ENCODE results near the gene CPXM1. TPM values are rescaled to one million over a fixed set of nuclear protein-coding genes. Genes with fewer than 3 reads are reported as not detected.

The CPXM1 gene
- total and polyA plus RNA-seq, 4 donors = 0.08 to 5.5 (median 0.16) TPM

DNA sequence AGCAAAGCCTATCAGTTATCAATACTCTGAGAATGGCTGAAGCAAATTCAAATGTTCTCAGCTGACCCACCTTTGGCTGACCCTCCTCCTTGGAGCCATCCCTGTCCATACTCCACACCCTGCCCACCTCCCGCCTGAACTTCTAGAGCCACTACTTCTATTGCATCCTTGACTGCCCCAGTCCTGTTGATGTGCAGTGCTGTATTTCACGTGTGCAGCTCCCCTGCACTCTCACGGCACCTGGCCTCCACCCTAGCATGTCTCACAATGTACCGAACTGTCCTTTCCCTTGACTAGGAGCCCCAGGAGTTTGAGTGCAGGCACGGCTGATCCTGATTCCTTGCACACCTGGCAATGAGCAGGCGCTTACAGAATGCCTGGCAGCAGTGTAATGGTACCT is 7.0 kb downstream of the CPXM1 start:
- H3K9me3 ChIP-seq (ENCODE audit: control insufficient read depth in 4 of 4, low read length in 3 of 4) = no peaks in the 10 kb centered on the region
- H3K27me3 ChIP-seq (ENCODE audit: control insufficient read depth in 4 of 4, insufficient read depth in 4 of 4, low read length in 3 of 4) = peaks cover 0 to 6% (median 1%) of the 10 kb centered on the region in 4 donors

DNA sequence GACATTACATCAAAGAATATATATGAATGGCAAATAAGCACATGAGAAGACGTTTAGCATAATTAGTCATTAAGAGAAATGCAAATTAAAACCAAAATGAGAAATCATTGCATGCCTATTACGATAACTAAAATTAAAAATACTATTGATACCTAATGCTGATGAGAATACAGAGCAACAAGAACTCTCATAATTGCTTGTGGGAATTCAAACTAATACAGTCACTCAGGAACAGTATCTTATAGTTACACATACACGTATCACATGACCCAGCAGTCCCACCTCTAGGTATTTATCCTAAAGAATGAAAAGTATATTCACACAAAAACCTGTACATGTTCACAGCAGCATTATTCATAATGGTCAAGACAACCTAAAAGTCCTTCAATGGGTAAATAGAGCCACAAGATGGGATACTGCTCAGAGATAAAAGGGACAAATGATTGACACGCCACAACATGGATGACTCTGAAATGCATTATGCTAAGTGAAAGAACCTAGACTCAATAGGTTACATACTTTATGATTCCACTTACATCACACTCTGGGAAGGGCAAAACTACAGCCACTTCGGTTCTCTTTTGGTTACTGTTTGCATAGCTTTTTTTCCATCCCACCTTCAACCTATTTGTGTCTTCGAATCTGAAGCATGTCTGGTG is 16.4 kb downstream of the CPXM1 start:
- H3K4me3 ChIP-seq (ENCODE audit: low read depth in 1 of 3, low read length in 3 of 3) = no peak overlapping the region
- peaks cover 0 to 6% (median 0%) of the 10 kb centered on the region in 4 donors for H3K27me3 ChIP-seq (ENCODE audit: control insufficient read depth in 4 of 4, insufficient read depth in 4 of 4, low read length in 3 of 4)
- peaks cover 0 to 4% (median 0%) of the 10 kb centered on the region in 4 donors for H3K9me3 ChIP-seq (ENCODE audit: control insufficient read depth in 4 of 4, low read length in 3 of 4)
- no peak overlapping the region for H3K9ac ChIP-seq (ENCODE audit: low read depth in 1 of 2, low read length in 2 of 2)
- WGBS = 77% methylated on average over 6 of the region's 6 CpGs
- no peak overlapping the region for H3K27ac ChIP-seq (ENCODE audit: low read depth in 1 of 2, low read length in 2 of 2)
- no peaks in the 10 kb centered on the region for H3K36me3 ChIP-seq (ENCODE audit: control insufficient read depth in 4 of 4, insufficient read depth in 3 of 4, low read depth in 1 of 4, low read length in 3 of 4)
- no peaks in the 10 kb centered on the region for H3K4me1 ChIP-seq (ENCODE audit: control insufficient read depth in 4 of 4, insufficient read depth in 4 of 4, low read length in 3 of 4)
- DNase-seq (ENCODE audit: low spot score) = no peak
- TF ChIP-seq, protein P1, sequence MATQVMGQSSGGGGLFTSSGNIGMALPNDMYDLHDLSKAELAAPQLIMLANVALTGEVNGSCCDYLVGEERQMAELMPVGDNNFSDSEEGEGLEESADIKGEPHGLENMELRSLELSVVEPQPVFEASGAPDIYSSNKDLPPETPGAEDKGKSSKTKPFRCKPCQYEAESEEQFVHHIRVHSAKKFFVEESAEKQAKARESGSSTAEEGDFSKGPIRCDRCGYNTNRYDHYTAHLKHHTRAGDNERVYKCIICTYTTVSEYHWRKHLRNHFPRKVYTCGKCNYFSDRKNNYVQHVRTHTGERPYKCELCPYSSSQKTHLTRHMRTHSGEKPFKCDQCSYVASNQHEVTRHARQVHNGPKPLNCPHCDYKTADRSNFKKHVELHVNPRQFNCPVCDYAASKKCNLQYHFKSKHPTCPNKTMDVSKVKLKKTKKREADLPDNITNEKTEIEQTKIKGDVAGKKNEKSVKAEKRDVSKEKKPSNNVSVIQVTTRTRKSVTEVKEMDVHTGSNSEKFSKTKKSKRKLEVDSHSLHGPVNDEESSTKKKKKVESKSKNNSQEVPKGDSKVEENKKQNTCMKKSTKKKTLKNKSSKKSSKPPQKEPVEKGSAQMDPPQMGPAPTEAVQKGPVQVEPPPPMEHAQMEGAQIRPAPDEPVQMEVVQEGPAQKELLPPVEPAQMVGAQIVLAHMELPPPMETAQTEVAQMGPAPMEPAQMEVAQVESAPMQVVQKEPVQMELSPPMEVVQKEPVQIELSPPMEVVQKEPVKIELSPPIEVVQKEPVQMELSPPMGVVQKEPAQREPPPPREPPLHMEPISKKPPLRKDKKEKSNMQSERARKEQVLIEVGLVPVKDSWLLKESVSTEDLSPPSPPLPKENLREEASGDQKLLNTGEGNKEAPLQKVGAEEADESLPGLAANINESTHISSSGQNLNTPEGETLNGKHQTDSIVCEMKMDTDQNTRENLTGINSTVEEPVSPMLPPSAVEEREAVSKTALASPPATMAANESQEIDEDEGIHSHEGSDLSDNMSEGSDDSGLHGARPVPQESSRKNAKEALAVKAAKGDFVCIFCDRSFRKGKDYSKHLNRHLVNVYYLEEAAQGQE (IDR thresholded peaks at IDR 0.05) = no peak
- TF ChIP-seq HNF4A (conservative IDR thresholded peaks at IDR 0.05) = no peak
- no peak for TF ChIP-seq EGR1 (IDR thresholded peaks at IDR 0.05; ENCODE audit: low read depth in 2 of 2)
- no peak for TF ChIP-seq YY1 (IDR thresholded peaks at IDR 0.05)
- no peak for TF ChIP-seq RAD21 (IDR thresholded peaks at IDR 0.05)
- no peak for TF ChIP-seq ZBTB33 (IDR thresholded peaks at IDR 0.05)
- TF ChIP-seq, protein P2, sequence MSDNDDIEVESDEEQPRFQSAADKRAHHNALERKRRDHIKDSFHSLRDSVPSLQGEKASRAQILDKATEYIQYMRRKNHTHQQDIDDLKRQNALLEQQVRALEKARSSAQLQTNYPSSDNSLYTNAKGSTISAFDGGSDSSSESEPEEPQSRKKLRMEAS (IDR thresholded peaks at IDR 0.05) = no peak
- TF ChIP-seq NR2F2 (IDR thresholded peaks at IDR 0.05) = no peak
- TF ChIP-seq FOXA1 (IDR thresholded peaks at IDR 0.05) = no peak
- TF ChIP-seq FOXA2 (IDR thresholded peaks at IDR 0.05) = no peak
- no peak for TF ChIP-seq JUND (IDR thresholded peaks at IDR 0.05)
- TF ChIP-seq, protein P3, sequence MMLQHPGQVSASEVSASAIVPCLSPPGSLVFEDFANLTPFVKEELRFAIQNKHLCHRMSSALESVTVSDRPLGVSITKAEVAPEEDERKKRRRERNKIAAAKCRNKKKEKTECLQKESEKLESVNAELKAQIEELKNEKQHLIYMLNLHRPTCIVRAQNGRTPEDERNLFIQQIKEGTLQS (IDR thresholded peaks at IDR 0.05) = no peak
- TF ChIP-seq TAF1 (conservative IDR thresholded peaks at IDR 0.05) = no peak
- no peak for TF ChIP-seq GABPA (IDR thresholded peaks at IDR 0.05 in 1 of 2, conservative IDR thresholded peaks at IDR 0.05 in 1 of 2)
- TF ChIP-seq SP1 (IDR thresholded peaks at IDR 0.05) = no peak
- TF ChIP-seq, protein P4, sequence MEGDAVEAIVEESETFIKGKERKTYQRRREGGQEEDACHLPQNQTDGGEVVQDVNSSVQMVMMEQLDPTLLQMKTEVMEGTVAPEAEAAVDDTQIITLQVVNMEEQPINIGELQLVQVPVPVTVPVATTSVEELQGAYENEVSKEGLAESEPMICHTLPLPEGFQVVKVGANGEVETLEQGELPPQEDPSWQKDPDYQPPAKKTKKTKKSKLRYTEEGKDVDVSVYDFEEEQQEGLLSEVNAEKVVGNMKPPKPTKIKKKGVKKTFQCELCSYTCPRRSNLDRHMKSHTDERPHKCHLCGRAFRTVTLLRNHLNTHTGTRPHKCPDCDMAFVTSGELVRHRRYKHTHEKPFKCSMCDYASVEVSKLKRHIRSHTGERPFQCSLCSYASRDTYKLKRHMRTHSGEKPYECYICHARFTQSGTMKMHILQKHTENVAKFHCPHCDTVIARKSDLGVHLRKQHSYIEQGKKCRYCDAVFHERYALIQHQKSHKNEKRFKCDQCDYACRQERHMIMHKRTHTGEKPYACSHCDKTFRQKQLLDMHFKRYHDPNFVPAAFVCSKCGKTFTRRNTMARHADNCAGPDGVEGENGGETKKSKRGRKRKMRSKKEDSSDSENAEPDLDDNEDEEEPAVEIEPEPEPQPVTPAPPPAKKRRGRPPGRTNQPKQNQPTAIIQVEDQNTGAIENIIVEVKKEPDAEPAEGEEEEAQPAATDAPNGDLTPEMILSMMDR (IDR thresholded peaks at IDR 0.05; ENCODE audit: low read depth, low read length, missing input control) = no peak

More for the DNA sequence above, 7.0 kb downstream of the CPXM1 start:
- Histone ChIP-seq H3K9ac (ENCODE audit: low read depth in 1 of 2, low read length in 2 of 2) (no peak overlapping the region), H3K36me3 (ENCODE audit: control insufficient read depth in 4 of 4, insufficient read depth in 3 of 4, low read depth in 1 of 4, low read length in 3 of 4) (no peaks in the 10 kb centered on the region), H3K4me3 (ENCODE audit: low read depth in 1 of 3, low read length in 3 of 3) (no peak overlapping the region), H3K27ac (ENCODE audit: low read depth in 1 of 2, low read length in 2 of 2) (no peak overlapping the region), H3K4me1 (ENCODE audit: control insufficient read depth in 4 of 4, insufficient read depth in 4 of 4, low read length in 3 of 4) (no peaks in the 10 kb centered on the region)
- no peak for TF ChIP-seq HNF4A (conservative IDR thresholded peaks at IDR 0.05)
- TF ChIP-seq TAF1 (conservative IDR thresholded peaks at IDR 0.05) = no peak
- no peak for TF ChIP-seq RXRA (IDR thresholded peaks at IDR 0.05)
- TF ChIP-seq, protein P1 (IDR thresholded peaks at IDR 0.05) = no peak
- TF ChIP-seq EGR1 (IDR thresholded peaks at IDR 0.05; ENCODE audit: low read depth in 2 of 2) = no peak
- no peak for TF ChIP-seq GABPA (IDR thresholded peaks at IDR 0.05 in 1 of 2, conservative IDR thresholded peaks at IDR 0.05 in 1 of 2)
- TF ChIP-seq, protein P3 (IDR thresholded peaks at IDR 0.05) = no peak
- no peak for DNase-seq (ENCODE audit: low spot score)
- 89% methylated on average over 6 of the region's 6 CpGs for WGBS

Data from liver (tissue), 9 donors.